ENCODE results near the gene PDE1A. TPM values are rescaled to one million over a fixed set of nuclear protein-coding genes. Genes with fewer than 3 reads are reported as not detected.

Gene PDE1A
- total RNA-seq, 4 donors from 2014 or later: 2.9 to 14.4 (median 4.4) TPM

DNA sequence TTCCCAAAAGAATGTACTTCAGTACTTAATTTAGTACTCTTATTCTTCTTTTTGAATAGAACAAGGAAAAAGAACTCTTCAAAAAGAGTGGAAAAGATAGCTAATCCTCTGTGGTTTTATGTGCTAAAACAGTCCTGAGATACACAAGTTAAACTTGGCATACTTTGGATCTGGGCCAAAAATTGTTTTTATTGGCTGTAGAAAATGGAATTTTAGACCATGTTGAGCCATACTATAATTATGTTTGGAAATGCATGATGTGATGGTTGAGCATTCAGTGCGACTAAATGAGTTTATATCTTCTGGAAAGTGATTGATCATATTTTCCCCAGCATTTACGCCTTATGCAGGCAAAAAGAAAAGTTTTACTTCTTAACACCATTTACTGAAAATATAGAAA is 18.0 kb upstream of the PDE1A start:
- DNase-seq: no peak
- no peak for ATAC-seq
- Histone ChIP-seq H3K27me3 (no peaks in the 10 kb centered on the region), H3K9me3 (no peaks in the 10 kb centered on the region), H3K36me3 (no peaks in the 10 kb centered on the region), H3K4me1 (no peaks in the 10 kb centered on the region), H3K4me3 (no peak overlapping the region), H3K27ac (no peak overlapping the region)
- no peak for TF ChIP-seq POLR2A (IDR thresholded peaks at IDR 0.05)
- TF ChIP-seq, protein P1, sequence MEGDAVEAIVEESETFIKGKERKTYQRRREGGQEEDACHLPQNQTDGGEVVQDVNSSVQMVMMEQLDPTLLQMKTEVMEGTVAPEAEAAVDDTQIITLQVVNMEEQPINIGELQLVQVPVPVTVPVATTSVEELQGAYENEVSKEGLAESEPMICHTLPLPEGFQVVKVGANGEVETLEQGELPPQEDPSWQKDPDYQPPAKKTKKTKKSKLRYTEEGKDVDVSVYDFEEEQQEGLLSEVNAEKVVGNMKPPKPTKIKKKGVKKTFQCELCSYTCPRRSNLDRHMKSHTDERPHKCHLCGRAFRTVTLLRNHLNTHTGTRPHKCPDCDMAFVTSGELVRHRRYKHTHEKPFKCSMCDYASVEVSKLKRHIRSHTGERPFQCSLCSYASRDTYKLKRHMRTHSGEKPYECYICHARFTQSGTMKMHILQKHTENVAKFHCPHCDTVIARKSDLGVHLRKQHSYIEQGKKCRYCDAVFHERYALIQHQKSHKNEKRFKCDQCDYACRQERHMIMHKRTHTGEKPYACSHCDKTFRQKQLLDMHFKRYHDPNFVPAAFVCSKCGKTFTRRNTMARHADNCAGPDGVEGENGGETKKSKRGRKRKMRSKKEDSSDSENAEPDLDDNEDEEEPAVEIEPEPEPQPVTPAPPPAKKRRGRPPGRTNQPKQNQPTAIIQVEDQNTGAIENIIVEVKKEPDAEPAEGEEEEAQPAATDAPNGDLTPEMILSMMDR (IDR thresholded peaks at IDR 0.05 in 4 of 5, conservative IDR thresholded peaks at IDR 0.05 in 1 of 5): no peak
- in situ Hi-C loops (cut with MboI; ENCODE audit: low sequenced_read_pairs in 4 of 4) (no loop called here), intact Hi-C loops (cut with DNase I; ENCODE audit: low total_unique reads) (no loop called here)

GRCh38 chr2:182444170-182444569 is 17.3 kb upstream of the PDE1A start:
- in situ Hi-C loops (cut with MboI; ENCODE audit: low sequenced_read_pairs in 4 of 4): no loop called here
- TF ChIP-seq POLR2A (IDR thresholded peaks at IDR 0.05): no peak
- TF ChIP-seq, protein P1 (IDR thresholded peaks at IDR 0.05 in 4 of 5, conservative IDR thresholded peaks at IDR 0.05 in 1 of 5): no peak

GRCh38 chr2:182436252-182436651 is 9.4 kb upstream of the PDE1A start:
- no peak for TF ChIP-seq POLR2A (IDR thresholded peaks at IDR 0.05)
- TF ChIP-seq, protein P1 (IDR thresholded peaks at IDR 0.05 in 4 of 5, conservative IDR thresholded peaks at IDR 0.05 in 1 of 5): no peak
- ATAC-seq: no peak
- no peak overlapping the region for H3K27ac ChIP-seq
- H3K27me3 ChIP-seq: no peaks in the 10 kb centered on the region
- in situ Hi-C loops (cut with MboI; ENCODE audit: low sequenced_read_pairs in 4 of 4): no loop called here
- no peak for DNase-seq
- H3K4me3 ChIP-seq: no peak overlapping the region
- intact Hi-C loops (cut with DNase I; ENCODE audit: low total_unique reads): no loop called here
- no peaks in the 10 kb centered on the region for H3K4me1 ChIP-seq
- H3K36me3 ChIP-seq: no peaks in the 10 kb centered on the region
- no peaks in the 10 kb centered on the region for H3K9me3 ChIP-seq

More at GRCh38 chr2:182444170-182444569, 17.3 kb upstream of the PDE1A start:
- no peak overlapping the region for H3K27ac ChIP-seq
- no peaks in the 10 kb centered on the region for H3K4me1 ChIP-seq
- DNase-seq: no peak
- no peaks in the 10 kb centered on the region for H3K36me3 ChIP-seq
- H3K4me3 ChIP-seq: no peak overlapping the region
- H3K9me3 ChIP-seq: no peaks in the 10 kb centered on the region
- intact Hi-C loops (cut with DNase I; ENCODE audit: low total_unique reads): no loop called here
- no peak for ATAC-seq
- H3K27me3 ChIP-seq: no peaks in the 10 kb centered on the region

DNA sequence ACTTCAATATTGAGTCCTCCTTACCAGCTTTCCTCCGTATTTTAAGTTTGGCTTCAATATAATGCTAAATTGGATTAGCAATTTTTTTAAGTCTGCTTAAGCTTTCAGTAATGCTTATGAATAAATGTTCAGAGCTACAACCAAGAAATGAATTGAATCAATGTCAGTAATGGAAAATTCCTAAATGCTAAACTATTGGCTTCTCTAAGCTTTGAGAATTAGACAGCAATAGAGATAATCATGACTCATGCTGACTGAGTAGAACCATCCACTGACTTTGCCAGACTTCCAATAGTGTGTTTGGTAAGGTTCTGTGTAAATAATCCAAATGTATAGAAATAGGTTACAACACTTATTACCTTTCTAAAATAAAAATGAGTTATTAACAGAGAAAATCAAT is 8.9 kb upstream of the PDE1A start:
- no peaks in the 10 kb centered on the region for H3K4me1 ChIP-seq
- no peak overlapping the region for H3K27ac ChIP-seq
- no peak overlapping the region for H3K4me3 ChIP-seq
- intact Hi-C loops (cut with DNase I; ENCODE audit: low total_unique reads) (no loop called here), in situ Hi-C loops (cut with MboI; ENCODE audit: low sequenced_read_pairs in 4 of 4) (no loop called here)
- H3K9me3 ChIP-seq: no peaks in the 10 kb centered on the region
- no peaks in the 10 kb centered on the region for H3K27me3 ChIP-seq
- no peaks in the 10 kb centered on the region for H3K36me3 ChIP-seq
- DNase-seq (no peak), ATAC-seq (no peak)
- TF ChIP-seq, protein P1 (IDR thresholded peaks at IDR 0.05 in 4 of 5, conservative IDR thresholded peaks at IDR 0.05 in 1 of 5): no peak
- no peak for TF ChIP-seq POLR2A (IDR thresholded peaks at IDR 0.05)

GRCh38 chr2:182432051-182432450 is 5.2 kb upstream of the PDE1A start:
- no peaks in the 10 kb centered on the region for H3K27me3 ChIP-seq
- TF ChIP-seq, protein P1 (IDR thresholded peaks at IDR 0.05 in 4 of 5, conservative IDR thresholded peaks at IDR 0.05 in 1 of 5): no peak
- no peak for TF ChIP-seq POLR2A (IDR thresholded peaks at IDR 0.05)
- in situ Hi-C loops (cut with MboI; ENCODE audit: low sequenced_read_pairs in 4 of 4) (no loop called here), intact Hi-C loops (cut with DNase I; ENCODE audit: low total_unique reads) (no loop called here)
- no peaks in the 10 kb centered on the region for H3K36me3 ChIP-seq
- H3K4me3 ChIP-seq: no peak overlapping the region
- no peaks in the 10 kb centered on the region for H3K9me3 ChIP-seq
- H3K4me1 ChIP-seq: no peaks in the 10 kb centered on the region
- no peak overlapping the region for H3K27ac ChIP-seq
- no peak for DNase-seq
- no peak for ATAC-seq
